ENCODE data around the gene RUSF1. TPM values are rescaled to one million over a fixed set of nuclear protein-coding genes. Genes with fewer than 3 reads are reported as not detected.

The RUSF1 gene
- total and polyA plus RNA-seq, 9 of the 15 experiments (the other 6 are each of a cell fraction or from before 2014, with no cell fraction given) = 0.80 to 52.8 (median 27.6) TPM

DNA sequence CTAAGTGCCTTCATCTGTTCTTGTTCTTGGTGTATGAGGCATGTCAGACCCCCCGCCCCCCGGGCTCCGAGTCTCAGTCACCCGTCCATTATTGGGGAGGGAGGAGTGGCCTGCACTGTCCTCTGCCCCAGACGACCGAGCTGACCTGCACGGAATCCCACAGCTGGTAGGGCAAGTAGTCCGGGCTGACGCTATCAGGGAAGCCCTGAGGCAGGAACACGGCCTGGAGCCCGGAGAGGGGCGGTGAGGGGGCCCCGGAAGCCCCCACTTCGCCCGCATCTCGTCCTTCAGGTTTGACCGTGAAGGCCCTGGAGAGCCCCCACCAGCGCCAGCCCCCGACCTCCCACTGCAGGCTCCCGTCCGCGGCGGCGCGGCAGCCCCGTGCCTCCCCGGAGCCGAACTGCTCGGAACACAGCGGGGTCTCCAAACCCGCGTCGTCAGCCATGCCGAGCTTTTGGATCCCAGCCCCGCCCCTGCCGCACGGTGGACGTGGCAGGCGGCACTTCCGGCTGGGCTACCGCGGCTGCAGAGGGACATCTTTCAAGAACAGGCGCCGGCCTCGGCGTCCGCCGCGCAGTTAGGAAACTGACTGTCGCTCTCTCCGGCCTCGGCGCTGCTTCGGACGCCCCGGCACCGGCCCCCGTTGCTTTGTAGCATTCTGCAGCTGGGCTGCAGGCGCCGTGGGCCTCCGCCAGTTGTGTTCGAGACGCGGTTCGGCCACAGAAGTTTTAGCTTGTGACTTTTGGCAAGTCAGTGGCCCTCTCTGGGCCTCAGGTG is at the start of gene RUSF1 (continued):
- TF ChIP-seq, protein P1, sequence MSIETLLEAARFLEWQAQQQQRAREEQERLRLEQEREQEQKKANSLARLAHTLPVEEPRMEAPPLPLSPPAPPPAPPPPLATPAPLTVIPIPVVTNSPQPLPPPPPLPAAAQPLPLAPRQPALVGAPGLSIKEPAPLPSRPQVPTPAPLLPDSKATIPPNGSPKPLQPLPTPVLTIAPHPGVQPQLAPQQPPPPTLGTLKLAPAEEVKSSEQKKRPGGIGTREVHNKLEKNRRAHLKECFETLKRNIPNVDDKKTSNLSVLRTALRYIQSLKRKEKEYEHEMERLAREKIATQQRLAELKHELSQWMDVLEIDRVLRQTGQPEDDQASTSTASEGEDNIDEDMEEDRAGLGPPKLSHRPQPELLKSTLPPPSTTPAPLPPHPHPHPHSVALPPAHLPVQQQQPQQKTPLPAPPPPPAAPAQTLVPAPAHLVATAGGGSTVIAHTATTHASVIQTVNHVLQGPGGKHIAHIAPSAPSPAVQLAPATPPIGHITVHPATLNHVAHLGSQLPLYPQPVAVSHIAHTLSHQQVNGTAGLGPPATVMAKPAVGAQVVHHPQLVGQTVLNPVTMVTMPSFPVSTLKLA (conservative IDR thresholded peaks at IDR 0.05) = peak; percentile 63 to 90; a peak in 3 of 4 replicates
- peak; percentile 34 for TF ChIP-seq SAP30 (IDR thresholded peaks at IDR 0.05; ENCODE audit: borderline replicate concordance, insufficient read depth, low read depth, low read length, poor library complexity, severe bottlenecking)
- TF ChIP-seq ZNF583 (CRISPR knock-in tag; IDR thresholded peaks at IDR 0.05) = 0 out of 2 replicates have a peak, but pooled peaks have one; percentile 24
- no peak for TF ChIP-seq FOXK1 (CRISPR knock-in tag; IDR thresholded peaks at IDR 0.05; ENCODE audit: borderline replicate concordance)
- TF ChIP-seq ESRRA (IDR thresholded peaks at IDR 0.05; ENCODE audit: borderline replicate concordance, low read depth) = peak; percentile 62
- TF ChIP-seq ZNF133 (CRISPR knock-in tag; IDR thresholded peaks at IDR 0.05) = no peak
- TF ChIP-seq, protein P2, sequence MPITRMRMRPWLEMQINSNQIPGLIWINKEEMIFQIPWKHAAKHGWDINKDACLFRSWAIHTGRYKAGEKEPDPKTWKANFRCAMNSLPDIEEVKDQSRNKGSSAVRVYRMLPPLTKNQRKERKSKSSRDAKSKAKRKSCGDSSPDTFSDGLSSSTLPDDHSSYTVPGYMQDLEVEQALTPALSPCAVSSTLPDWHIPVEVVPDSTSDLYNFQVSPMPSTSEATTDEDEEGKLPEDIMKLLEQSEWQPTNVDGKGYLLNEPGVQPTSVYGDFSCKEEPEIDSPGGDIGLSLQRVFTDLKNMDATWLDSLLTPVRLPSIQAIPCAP (CRISPR knock-in tag; IDR thresholded peaks at IDR 0.05; ENCODE audit: borderline replicate concordance) = no peak
- no peak for TF ChIP-seq ZNF780A (CRISPR knock-in tag; IDR thresholded peaks at IDR 0.05)
- no peak for TF ChIP-seq NCOA6 (IDR thresholded peaks at IDR 0.05)
- TF ChIP-seq, protein P3, sequence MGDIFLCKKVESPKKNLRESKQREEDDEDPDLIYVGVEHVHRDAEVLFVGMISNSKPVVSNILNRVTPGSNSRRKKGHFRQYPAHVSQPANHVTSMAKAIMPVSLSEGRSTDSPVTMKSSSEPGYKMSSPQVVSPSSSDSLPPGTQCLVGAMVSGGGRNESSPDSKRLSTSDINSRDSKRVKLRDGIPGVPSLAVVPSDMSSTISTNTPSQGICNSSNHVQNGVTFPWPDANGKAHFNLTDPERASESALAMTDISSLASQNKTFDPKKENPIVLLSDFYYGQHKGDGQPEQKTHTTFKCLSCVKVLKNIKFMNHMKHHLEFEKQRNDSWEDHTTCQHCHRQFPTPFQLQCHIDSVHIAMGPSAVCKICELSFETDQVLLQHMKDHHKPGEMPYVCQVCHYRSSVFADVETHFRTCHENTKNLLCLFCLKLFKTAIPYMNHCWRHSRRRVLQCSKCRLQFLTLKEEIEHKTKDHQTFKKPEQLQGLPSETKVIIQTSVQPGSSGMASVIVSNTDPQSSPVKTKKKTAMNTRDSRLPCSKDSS (IDR thresholded peaks at IDR 0.05; ENCODE audit: low read depth, partially characterized antibody) = no peak
- no peak for TF ChIP-seq ZNF140 (CRISPR knock-in tag; IDR thresholded peaks at IDR 0.05)
- TF ChIP-seq NRF1 (conservative IDR thresholded peaks at IDR 0.05 in 1 of 2, IDR thresholded peaks at IDR 0.05 in 1 of 2) = peak; percentile 58 to 69; a peak in 3 of 4 replicates
- peak; percentile 91 for TF ChIP-seq TAF1 (IDR thresholded peaks at IDR 0.05; ENCODE audit: control insufficient read depth, extremely low read depth, insufficient read depth, low read length, severe bottlenecking)
- TF ChIP-seq ZNF707 (CRISPR knock-in tag; conservative IDR thresholded peaks at IDR 0.05) = no peak
- TF ChIP-seq ATF7 (IDR thresholded peaks at IDR 0.05) = peak; percentile 69
- TF ChIP-seq PYGO2 (tag; IDR thresholded peaks at IDR 0.05) = no peak
- TF ChIP-seq, protein P4, sequence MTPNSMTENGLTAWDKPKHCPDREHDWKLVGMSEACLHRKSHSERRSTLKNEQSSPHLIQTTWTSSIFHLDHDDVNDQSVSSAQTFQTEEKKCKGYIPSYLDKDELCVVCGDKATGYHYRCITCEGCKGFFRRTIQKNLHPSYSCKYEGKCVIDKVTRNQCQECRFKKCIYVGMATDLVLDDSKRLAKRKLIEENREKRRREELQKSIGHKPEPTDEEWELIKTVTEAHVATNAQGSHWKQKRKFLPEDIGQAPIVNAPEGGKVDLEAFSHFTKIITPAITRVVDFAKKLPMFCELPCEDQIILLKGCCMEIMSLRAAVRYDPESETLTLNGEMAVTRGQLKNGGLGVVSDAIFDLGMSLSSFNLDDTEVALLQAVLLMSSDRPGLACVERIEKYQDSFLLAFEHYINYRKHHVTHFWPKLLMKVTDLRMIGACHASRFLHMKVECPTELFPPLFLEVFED (CRISPR knock-in tag; conservative IDR thresholded peaks at IDR 0.05) = no peak
- TF ChIP-seq, protein P5, sequence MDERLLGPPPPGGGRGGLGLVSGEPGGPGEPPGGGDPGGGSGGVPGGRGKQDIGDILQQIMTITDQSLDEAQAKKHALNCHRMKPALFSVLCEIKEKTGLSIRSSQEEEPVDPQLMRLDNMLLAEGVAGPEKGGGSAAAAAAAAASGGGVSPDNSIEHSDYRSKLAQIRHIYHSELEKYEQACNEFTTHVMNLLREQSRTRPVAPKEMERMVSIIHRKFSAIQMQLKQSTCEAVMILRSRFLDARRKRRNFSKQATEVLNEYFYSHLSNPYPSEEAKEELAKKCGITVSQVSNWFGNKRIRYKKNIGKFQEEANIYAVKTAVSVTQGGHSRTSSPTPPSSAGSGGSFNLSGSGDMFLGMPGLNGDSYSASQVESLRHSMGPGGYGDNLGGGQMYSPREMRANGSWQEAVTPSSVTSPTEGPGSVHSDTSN (CRISPR knock-in tag; IDR thresholded peaks at IDR 0.05; ENCODE audit: low read depth) = no peak
- TF ChIP-seq, protein P5 (tag; conservative IDR thresholded peaks at IDR 0.05; ENCODE audit: low read depth) = no peak

Data from K562 (cell line).